Measurements from ENCODE around the gene CAMK2G. TPM values are rescaled to one million over a fixed set of nuclear protein-coding genes. Genes with fewer than 3 reads are reported as not detected.

The CAMK2G gene
- total RNA-seq, 1 donor from 2014 or later: 25.8 TPM

DNA sequence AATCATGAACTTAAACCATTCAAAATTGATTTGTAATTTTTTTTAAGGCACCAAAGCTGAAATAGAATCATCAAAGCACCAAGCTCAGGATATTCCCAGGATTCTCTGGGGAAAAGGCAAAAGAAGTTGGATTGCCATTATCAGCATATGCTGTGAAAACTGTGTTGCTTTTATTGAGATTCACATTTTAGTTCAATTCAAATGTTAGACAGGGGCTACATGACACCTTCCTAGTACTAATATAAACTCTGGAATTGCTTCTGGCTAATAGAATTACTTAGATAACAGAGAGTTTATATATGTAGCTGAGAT lies 58.7 kb downstream of the CAMK2G start:
- Mint-ChIP-seq H3K27me3 (ENCODE audit: low read depth) (no peaks in the 10 kb centered on the region), H3K9me3 (no peaks in the 10 kb centered on the region), H3K4me3 (ENCODE audit: low read depth) (no peak overlapping the region), H3K36me3 (ENCODE audit: low read depth) (peaks cover 34% of the 10 kb centered on the region), H3K4me1 (ENCODE audit: low read depth) (peaks cover 1% of the 10 kb centered on the region), H3K27ac (no peak overlapping the region)
- DNase-seq (ENCODE audit: low spot score): no peak
- intact Hi-C loops (cut with micrococcal nuclease): no loop called here

DNA sequence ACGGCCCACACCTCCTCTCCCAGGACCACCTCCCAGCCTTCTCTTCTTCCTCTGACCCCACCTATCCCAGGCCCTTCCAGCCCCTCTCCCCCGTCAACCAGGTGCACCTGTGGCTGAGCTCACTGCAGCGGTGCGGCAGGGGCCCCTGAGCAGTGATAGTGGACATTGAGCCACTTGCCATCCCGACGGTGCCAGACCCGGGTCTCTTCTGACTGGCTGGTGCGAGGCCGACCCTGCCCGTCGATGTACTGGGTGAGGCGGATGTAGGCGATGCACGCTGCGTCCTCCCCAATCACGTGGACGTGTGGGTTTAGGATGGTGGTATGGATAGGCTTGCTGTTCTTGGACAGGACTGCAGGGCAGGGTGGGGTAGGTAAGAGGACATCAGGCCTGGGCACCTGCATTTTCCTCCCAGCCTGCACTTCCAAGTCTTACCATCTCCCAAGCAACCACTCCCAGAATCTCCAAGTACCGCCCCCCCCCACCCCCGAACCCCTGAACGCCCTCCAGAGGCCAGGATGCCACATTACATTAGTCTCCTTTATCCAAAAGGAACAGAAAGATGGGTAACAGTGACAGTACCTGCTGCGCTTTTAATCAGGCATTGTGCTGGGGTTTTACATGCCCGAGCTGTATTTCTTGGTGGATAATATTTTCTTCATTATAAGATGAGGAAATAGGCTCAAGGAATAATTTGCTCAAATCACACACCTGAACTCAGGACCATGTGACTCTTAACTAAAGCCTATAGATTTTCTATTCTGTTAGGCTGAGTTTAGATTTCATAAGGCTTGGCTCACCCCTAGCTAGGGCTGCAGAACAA lies 59.2 kb downstream of the CAMK2G start:
- intact Hi-C loops (cut with micrococcal nuclease): loop anchor here (5.0 kb wide), 1 partner anchor 43 kb away; a partner anchor contains a TSS
- no peak for DNase-seq (ENCODE audit: low spot score)

DNA sequence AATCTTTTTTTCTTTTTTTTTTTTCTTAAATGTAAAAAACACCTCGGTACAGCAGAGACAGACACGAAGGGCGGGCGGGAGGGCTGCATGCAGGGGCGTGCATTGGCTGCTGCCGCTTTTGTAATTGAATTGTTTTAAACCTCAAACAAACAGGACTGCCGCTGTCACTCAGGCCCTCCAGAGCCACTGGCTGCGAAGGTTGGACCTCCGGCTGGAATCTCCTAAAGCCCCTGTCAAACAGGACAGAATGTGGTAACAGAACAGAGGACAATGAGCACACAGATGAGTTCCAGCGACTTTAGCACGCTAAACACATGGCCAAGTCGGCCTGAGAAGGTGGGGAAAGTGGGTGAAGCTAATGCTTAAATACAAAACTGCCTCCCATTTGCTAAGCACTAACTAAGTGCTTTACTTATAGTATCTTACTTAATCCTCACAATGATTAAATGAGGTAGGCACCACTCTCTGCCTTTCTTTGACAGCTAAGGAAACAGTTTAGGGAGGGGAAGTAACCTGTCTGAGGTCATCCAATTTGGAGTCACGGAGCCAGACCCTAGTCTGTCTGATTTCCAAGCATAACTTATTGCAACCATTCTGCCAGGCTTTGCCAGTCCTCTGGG lies 60.0 kb downstream of the CAMK2G start:
- Mint-ChIP-seq H3K27me3 (ENCODE audit: low read depth) (no peaks in the 10 kb centered on the region), H3K9me3 (no peaks in the 10 kb centered on the region), H3K4me1 (ENCODE audit: low read depth) (peaks cover 10% of the 10 kb centered on the region), H3K4me3 (ENCODE audit: low read depth) (no peak overlapping the region), H3K27ac (no peak overlapping the region), H3K36me3 (ENCODE audit: low read depth) (peaks cover 41% of the 10 kb centered on the region)
- DNase-seq (ENCODE audit: low spot score): no peak
- intact Hi-C loops (cut with micrococcal nuclease): loop anchor here (5.0 kb wide), 1 partner anchor 42 kb away; a partner anchor contains a TSS

More for the DNA sequence above, 59.2 kb downstream of the CAMK2G start:
- no peak overlapping the region for H3K4me3 Mint-ChIP-seq (ENCODE audit: low read depth)
- H3K4me1 Mint-ChIP-seq (ENCODE audit: low read depth): peaks cover 4% of the 10 kb centered on the region
- H3K9me3 Mint-ChIP-seq: no peaks in the 10 kb centered on the region
- peaks cover 39% of the 10 kb centered on the region for H3K36me3 Mint-ChIP-seq (ENCODE audit: low read depth)
- no peaks in the 10 kb centered on the region for H3K27me3 Mint-ChIP-seq (ENCODE audit: low read depth)
- H3K27ac Mint-ChIP-seq: no peak overlapping the region

DNA sequence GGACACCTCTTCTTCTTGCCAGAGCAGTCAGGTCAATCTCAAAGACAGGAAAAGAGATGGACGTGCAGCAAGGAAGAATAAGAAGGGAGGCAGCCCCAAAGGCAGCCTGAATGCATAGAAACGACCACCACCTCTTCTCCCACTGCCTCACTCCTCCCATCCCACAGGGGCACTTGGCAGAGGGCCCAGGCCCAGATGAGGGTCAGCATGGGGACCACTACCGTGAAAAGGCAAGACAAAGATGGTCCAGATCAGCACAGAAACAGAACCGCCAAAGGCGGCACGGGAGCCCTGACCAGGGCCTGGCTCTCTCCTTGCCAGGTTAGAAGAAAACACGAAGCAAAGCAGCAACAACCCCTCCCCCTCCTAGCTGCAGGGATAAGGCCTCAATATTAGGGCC lies 61.0 kb downstream of the CAMK2G start:
- H3K9me3 Mint-ChIP-seq: no peaks in the 10 kb centered on the region
- no peak for DNase-seq (ENCODE audit: low spot score)
- H3K4me1 Mint-ChIP-seq (ENCODE audit: low read depth): peaks cover 21% of the 10 kb centered on the region
- H3K36me3 Mint-ChIP-seq (ENCODE audit: low read depth): peaks cover 52% of the 10 kb centered on the region
- H3K27ac Mint-ChIP-seq: no peak overlapping the region
- intact Hi-C loops (cut with micrococcal nuclease): loop anchor here (5.0 kb wide), 1 partner anchor 41 kb away; a partner anchor contains a TSS
- no peaks in the 10 kb centered on the region for H3K27me3 Mint-ChIP-seq (ENCODE audit: low read depth)
- H3K4me3 Mint-ChIP-seq (ENCODE audit: low read depth): no peak overlapping the region

DNA sequence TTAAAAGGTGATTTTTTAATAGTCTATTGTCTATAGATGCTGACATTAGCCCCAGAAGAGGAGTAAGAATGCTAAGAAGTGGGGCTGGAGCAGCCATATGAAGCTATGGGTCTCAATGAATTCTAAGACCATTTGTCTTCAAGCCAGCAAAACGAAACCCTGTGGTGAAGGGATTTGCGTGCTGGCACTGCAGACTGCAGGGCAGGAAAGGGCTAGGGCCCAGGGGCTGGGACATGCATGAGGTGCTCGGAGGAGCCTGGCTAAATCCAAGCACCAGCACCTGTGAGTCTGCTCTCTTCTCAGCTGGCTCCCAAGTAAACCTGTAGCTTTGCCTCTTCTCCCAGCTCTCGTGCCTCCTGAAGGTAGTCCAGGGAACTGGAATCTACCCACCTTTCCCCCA lies 61.7 kb downstream of the CAMK2G start:
- peaks cover 58% of the 10 kb centered on the region for H3K36me3 Mint-ChIP-seq (ENCODE audit: low read depth)
- H3K4me3 Mint-ChIP-seq (ENCODE audit: low read depth): peak overlapping the region; percentile 54
- H3K27me3 Mint-ChIP-seq (ENCODE audit: low read depth): no peaks in the 10 kb centered on the region
- H3K27ac Mint-ChIP-seq: peak overlapping the region; percentile 52
- H3K9me3 Mint-ChIP-seq: no peaks in the 10 kb centered on the region
- intact Hi-C loops (cut with micrococcal nuclease): loop anchor here (5.0 kb wide), 1 partner anchor 40 kb away; a partner anchor contains a TSS
- DNase-seq (ENCODE audit: low spot score): no peak
- H3K4me1 Mint-ChIP-seq (ENCODE audit: low read depth): peaks cover 22% of the 10 kb centered on the region

DNA sequence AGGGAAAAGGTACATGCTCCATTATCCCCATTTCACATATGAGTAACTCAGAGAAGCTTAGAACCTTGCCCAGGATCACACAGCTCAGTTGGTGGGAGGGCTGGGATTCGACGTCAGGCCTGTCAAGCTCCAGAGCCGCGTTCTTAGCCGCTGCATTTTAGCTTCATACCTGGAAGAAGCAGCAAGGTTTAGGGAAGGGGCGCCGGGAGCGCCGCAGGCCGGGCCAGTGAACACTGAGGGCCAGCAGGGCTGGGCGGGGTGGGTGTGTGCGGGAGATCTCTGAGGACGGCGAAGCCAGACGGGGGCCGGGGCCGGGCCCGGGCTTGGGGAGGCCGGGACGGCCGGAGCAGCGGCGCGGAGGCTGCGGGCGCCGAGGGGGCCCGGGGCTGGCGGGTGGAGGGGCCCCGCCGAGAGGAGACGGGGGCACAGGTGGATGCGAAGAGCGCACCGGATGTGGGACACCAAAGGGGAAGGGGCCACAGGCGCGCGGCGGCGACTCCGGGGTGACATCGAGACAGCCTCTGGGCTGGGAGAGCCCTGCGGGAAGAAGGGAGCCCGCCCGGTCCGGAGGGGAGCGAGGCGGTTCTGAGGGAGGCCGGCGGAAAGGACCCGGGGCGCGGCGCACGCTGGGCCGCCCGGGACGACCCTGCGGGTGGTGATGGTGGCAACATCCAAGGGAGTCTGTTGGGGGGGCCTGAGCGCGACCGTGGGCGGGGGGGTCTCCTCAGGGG lies 63.5 kb downstream of the CAMK2G start:
- H3K4me1 Mint-ChIP-seq (ENCODE audit: low read depth): peaks cover 28% of the 10 kb centered on the region
- no peaks in the 10 kb centered on the region for H3K9me3 Mint-ChIP-seq
- H3K27ac Mint-ChIP-seq: peak overlapping the region; percentile 94
- peak overlapping the region; percentile 90 for H3K4me3 Mint-ChIP-seq (ENCODE audit: low read depth)
- intact Hi-C loops (cut with micrococcal nuclease): loop anchor here (1.0 to 5.0 kb wide), 3 partner anchors 26 to 340 kb away; partner anchors contain the start of genes ADK and ZSWIM8
- peak; percentile 63 for DNase-seq (ENCODE audit: low spot score)
- H3K27me3 Mint-ChIP-seq (ENCODE audit: low read depth): no peaks in the 10 kb centered on the region
- H3K36me3 Mint-ChIP-seq (ENCODE audit: low read depth): peaks cover 62% of the 10 kb centered on the region

DNA sequence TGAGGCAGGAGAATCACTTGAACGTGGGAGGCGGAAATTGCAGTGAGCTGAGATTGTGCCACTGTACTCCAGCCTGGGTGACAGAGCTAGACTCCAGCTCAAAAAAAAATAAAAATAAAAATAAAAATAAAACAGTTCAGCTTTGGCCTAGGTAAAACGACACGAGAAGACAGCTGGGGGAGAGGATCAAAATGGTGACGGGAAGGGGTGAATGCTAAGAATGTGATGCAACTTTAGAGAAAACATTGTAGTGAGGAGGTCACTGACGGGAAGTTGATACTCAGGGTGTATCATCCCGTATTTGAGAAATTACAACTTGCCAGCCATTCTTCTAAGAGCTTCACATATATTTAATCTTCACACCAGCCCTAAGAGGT lies 64.0 kb downstream of the CAMK2G start:
- intact Hi-C loops (cut with micrococcal nuclease): loop anchor here (5.0 kb wide), 1 partner anchor 38 kb away; a partner anchor contains a TSS
- H3K4me3 Mint-ChIP-seq (ENCODE audit: low read depth): peak overlapping the region; percentile 90
- no peaks in the 10 kb centered on the region for H3K9me3 Mint-ChIP-seq
- peaks cover 28% of the 10 kb centered on the region for H3K4me1 Mint-ChIP-seq (ENCODE audit: low read depth)
- H3K27me3 Mint-ChIP-seq (ENCODE audit: low read depth): no peaks in the 10 kb centered on the region
- peaks cover 64% of the 10 kb centered on the region for H3K36me3 Mint-ChIP-seq (ENCODE audit: low read depth)
- no peak for DNase-seq (ENCODE audit: low spot score)
- peak overlapping the region; percentile 94 for H3K27ac Mint-ChIP-seq

DNA sequence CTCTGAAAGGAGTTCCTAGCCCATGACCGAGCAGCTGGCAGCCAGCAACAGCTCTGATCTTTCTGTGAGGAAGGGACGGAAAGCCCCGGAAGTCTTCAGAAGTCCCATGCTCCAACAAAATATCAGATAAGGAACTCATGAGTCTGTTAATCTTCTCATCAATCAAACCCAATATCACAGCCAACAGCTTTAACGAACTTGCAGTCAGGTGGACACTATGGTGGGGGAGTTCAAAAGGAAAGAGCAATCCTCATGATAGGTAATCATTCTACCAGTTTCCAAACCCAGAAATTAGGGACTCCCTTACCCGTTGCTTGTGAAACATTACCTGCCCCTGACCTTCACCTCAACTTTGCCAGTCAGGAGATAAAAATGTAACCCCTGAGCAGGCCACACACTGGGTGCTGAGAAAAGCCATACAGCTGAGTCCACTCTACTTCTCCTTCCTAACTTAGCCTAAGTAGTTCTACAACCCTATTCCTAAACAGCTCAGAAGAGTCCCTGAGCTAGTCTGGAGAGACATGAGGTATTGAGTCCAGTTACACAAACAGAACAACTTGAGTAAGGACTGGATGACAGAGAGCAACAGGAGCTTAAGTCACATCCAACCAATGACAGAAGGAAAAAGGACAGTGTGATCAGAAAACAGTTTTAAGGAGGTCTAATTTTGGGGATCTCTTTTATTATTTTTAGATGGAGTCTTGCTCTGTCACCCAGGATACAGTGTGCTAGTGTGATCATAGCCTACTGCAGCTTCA lies 65.1 kb downstream of the CAMK2G start:
- H3K36me3 Mint-ChIP-seq (ENCODE audit: low read depth): peaks cover 68% of the 10 kb centered on the region
- intact Hi-C loops (cut with micrococcal nuclease): no loop called here
- no peaks in the 10 kb centered on the region for H3K9me3 Mint-ChIP-seq
- H3K27ac Mint-ChIP-seq: peak overlapping the region; percentile 65
- H3K4me1 Mint-ChIP-seq (ENCODE audit: low read depth): peaks cover 28% of the 10 kb centered on the region
- H3K27me3 Mint-ChIP-seq (ENCODE audit: low read depth): no peaks in the 10 kb centered on the region
- no peak for DNase-seq (ENCODE audit: low spot score)
- peak overlapping the region; percentile 90 for H3K4me3 Mint-ChIP-seq (ENCODE audit: low read depth)

DNA sequence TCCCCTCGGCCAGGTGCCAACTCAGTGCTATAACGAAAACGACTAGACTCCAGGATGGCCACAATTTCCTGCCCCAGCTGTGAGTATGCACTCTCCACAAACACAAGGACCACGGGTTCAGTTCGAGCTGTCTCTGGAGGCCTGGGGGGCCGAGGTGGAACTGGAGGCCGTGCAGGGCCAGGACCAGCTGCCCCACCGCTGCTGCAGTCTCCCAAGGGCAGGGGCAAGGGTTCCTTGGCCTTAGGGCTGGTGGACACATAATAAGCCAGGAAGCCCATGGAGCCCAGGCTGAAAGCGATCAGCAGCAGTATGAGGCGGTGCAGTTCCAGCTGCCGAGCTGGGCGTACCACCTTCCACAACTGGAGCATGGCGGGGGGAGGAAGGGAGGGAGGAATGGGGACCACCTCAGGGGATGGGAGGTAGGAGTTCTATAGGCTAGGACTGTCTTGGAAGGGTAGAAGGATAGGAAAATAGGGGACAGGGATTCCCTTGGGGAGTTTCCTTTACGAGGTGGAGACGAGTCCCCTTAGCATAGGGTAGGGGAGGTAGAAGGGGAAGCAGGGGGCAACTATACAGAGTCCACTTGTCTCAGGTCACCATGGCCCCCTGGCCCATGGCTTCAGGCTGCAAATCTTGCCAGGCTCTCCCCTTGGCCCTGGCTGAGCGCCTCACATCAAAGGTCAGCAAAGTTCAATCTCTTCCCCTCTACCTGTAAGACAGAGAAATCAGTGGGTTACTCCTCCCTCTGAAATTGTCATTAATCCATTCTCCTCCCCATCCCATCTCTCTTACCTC lies 66.1 kb downstream of the CAMK2G start:
- H3K27ac Mint-ChIP-seq: no peak overlapping the region
- H3K9me3 Mint-ChIP-seq: no peaks in the 10 kb centered on the region
- H3K36me3 Mint-ChIP-seq (ENCODE audit: low read depth): peaks cover 72% of the 10 kb centered on the region
- no peak for DNase-seq (ENCODE audit: low spot score)
- no peaks in the 10 kb centered on the region for H3K27me3 Mint-ChIP-seq (ENCODE audit: low read depth)
- H3K4me1 Mint-ChIP-seq (ENCODE audit: low read depth): peaks cover 35% of the 10 kb centered on the region
- intact Hi-C loops (cut with micrococcal nuclease): no loop called here
- H3K4me3 Mint-ChIP-seq (ENCODE audit: low read depth): no peak overlapping the region

DNA sequence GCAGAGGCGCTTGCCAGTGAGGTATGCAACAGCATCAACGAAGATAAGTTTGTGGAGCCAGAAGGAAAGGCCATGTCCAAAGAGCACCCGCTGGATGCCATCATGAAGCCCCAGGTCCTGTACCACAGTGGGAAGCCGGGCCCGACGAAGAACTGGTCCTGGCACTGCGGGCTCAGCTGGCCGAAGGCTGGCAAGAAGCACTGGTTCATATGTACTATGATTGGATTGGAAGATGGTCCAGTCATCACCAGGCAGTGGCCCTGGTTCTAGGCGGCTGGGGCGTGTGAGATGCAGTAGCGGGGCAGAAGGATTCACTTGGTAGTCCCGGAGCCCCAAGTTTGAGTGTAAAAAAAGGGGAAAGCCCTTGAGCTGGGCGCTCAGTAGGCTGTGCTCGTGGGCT lies 66.9 kb downstream of the CAMK2G start:
- no peak for DNase-seq (ENCODE audit: low spot score)
- no peaks in the 10 kb centered on the region for H3K9me3 Mint-ChIP-seq
- peaks cover 70% of the 10 kb centered on the region for H3K36me3 Mint-ChIP-seq (ENCODE audit: low read depth)
- H3K27me3 Mint-ChIP-seq (ENCODE audit: low read depth): no peaks in the 10 kb centered on the region
- H3K4me3 Mint-ChIP-seq (ENCODE audit: low read depth): no peak overlapping the region
- H3K27ac Mint-ChIP-seq: no peak overlapping the region
- intact Hi-C loops (cut with micrococcal nuclease): no loop called here
- peaks cover 34% of the 10 kb centered on the region for H3K4me1 Mint-ChIP-seq (ENCODE audit: low read depth)

DNA sequence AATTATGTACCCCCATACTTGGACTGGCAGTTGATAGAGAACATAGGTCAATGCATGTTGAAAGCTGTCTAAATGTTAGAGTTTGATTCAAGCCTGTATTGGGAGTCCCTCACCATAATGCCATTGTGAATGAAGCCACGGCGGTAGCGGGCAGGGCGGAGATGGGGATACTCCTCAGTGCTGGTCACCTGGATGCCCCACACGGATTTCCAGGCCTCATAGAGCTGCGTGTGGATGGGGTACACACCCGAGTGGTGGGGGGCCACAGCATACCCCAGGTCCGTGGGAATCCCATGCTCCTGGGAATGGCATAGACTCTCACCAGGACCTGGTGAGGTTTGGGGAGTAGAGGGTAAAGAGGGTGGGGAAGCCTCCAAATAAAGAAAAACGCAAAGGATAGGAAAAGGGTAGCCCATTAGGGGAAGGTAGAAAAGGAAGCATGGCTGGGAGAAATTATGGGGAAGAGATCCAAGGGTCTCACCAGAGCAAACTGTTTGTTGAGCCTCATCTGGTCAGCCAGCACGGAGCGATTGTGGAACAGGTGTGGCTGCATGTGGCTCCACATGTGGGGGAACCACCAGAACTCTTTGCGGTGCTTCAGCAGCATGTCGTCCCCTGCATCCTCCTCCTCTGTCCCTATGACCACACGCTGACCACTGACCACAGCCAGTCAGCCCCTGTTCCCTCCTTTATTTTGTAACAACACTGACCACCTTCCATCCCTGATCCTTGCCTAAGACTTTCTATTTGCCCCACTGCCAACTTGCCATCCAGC lies 68.0 kb downstream of the CAMK2G start:
- Mint-ChIP-seq H3K4me1 (ENCODE audit: low read depth) (peaks cover 34% of the 10 kb centered on the region), H3K36me3 (ENCODE audit: low read depth) (peaks cover 77% of the 10 kb centered on the region)

More for the DNA sequence above, 68.0 kb downstream of the CAMK2G start:
- intact Hi-C loops (cut with micrococcal nuclease): no loop called here
- DNase-seq (ENCODE audit: low spot score): no peak
- Mint-ChIP-seq H3K9me3 (no peaks in the 10 kb centered on the region), H3K4me3 (ENCODE audit: low read depth) (no peak overlapping the region), H3K27ac (no peak overlapping the region), H3K27me3 (ENCODE audit: low read depth) (no peaks in the 10 kb centered on the region)
